GM12878 (cell line): ENCODE data around the gene NCR2. TPM values are rescaled to one million over a fixed set of nuclear protein-coding genes. Genes with fewer than 3 reads are reported as not detected.

Source experiments
- ATAC-seq: fragments of 200-7000 bp; cut with Tn5 transposase; 3 replicates; pipeline ENCODE4 v1.9.1; 2020; ENCODE audit warnings: mild to moderate bottlenecking, moderate library complexity
- BruUV-seq: library from RNA; stranded (reverse); fragments of 400-500 nt; replicated peaks from 2 replicates; lab custom pipeline; 2021; lab: Mats Ljungman, UMichigan
- CTCF ChIA-PET: fragments of 300-600 bp; sonication (Branson Sonifier 250); formaldehyde crosslinking; extraction: SDS; loops from one replicate; lab custom pipeline; 2021; ENCODE audit warnings: inconsistent platforms; lab: Yijun Ruan, JAX
- POLR2A ChIA-PET: fragments of 350-600 bp; formaldehyde crosslinking; extraction: SDS; loops from one replicate; lab custom pipeline; 2021; ENCODE audit warnings: inconsistent platforms; lab: Charles Lee
- RAD21 ChIA-PET: fragments of 300-600 bp; sonication (Branson Sonifier 250); formaldehyde crosslinking; loops from one replicate; lab custom pipeline; 2023; ENCODE audit warnings: antibody characterized with exemption; ENCODE audit not compliant: unreplicated experiment; lab: Charles Lee
- SMC1A ChIA-PET: fragments of 300-600 bp; sonication (Branson Sonifier 250); formaldehyde crosslinking; loops from one replicate; lab custom pipeline; 2023; ENCODE audit not compliant: unreplicated experiment, uncharacterized antibody; lab: Charles Lee
- DNase-seq: peaks from one replicate; pipeline ENCODE4 v3.0.0-alpha.2; 2011; ENCODE audit warnings: low read depth, low spot score
- FAIRE-seq: peaks from 3 replicates; lab custom pipeline; 2011; peaks lifted over from hg19 to GRCh38; lab: Jason Lieb, UNC
- H2AFZ ChIP-seq: 2 replicates; pipeline ENCODE4 v1.6.0; 2011; ENCODE audit warnings: low read depth, low read length, control low read depth; ENCODE audit not compliant: control insufficient read depth
- H3K27ac ChIP-seq: 2 replicates; pipeline ENCODE4 v1.5.1; 2011; ENCODE audit warnings: control low read depth; ENCODE audit not compliant: control insufficient read depth, insufficient read depth
- H3K27me3 ChIP-seq, 2 experiments: replicated peaks in 1 of 2; 2 replicates each; pipeline versions ENCODE4 v1.6.0 to v1.6.1; 2011; ENCODE audit warnings: low read length in 1 of 2; ENCODE audit not compliant: control insufficient read depth in 2 of 2, insufficient read depth in 2 of 2
- H3K36me3 ChIP-seq, 2 experiments: 2 replicates each; pipeline ENCODE4 v1.5.1; 2011; ENCODE audit warnings: low read length in 1 of 2; ENCODE audit not compliant: control insufficient read depth in 2 of 2, insufficient read depth in 2 of 2
- H3K4me1 ChIP-seq: 2 replicates; pipeline ENCODE4 v1.6.1; 2011; ENCODE audit warnings: mild to moderate bottlenecking, low read length, moderate library complexity, mixed read lengths; ENCODE audit not compliant: control insufficient read depth, insufficient read depth
- H3K4me2 ChIP-seq: 2 replicates; pipeline ENCODE4 v1.6.0; 2011; ENCODE audit warnings: control low read depth; ENCODE audit not compliant: control insufficient read depth, insufficient read depth
- H3K4me3 ChIP-seq: fragments of 200-600 bp; sonication (generic); 2 replicates; pipeline ENCODE4 v1.5.1; 2016
- H3K79me2 ChIP-seq: 2 replicates; pipeline ENCODE4 v1.6.0; 2011; ENCODE audit warnings: low read length; ENCODE audit not compliant: control insufficient read depth, insufficient read depth
- H3K9ac ChIP-seq: 2 replicates; pipeline ENCODE4 v1.8.0; 2011; ENCODE audit warnings: low read length, control low read depth, mixed read lengths; ENCODE audit not compliant: control insufficient read depth, insufficient read depth
- H3K9me3 ChIP-seq: replicated peaks from 3 replicates; pipeline ENCODE4 v1.5.1; 2011; ENCODE audit warnings: mild to moderate bottlenecking, low read length; ENCODE audit not compliant: control insufficient read depth, insufficient read depth
- H4K20me1 ChIP-seq: 2 replicates; pipeline ENCODE4 v1.6.0; 2011; ENCODE audit not compliant: control insufficient read depth, insufficient read depth
- DPF2 ChIP-seq: fragments of 450-650 bp; IDR thresholded peaks from 2 replicates; pipeline ENCODE4 v1.6.1; 2017; ENCODE audit warnings: mild to moderate bottlenecking
- ETV6 ChIP-seq, 2 experiments: fragments of 450-650 bp in 1 of 2; IDR thresholded peaks in 1 of 2; conservative IDR thresholded peaks in 1 of 2; 2 replicates each; pipeline ENCODE4 v1.6.1; 2014; ENCODE audit warnings: antibody characterized with exemption in 1 of 2, borderline replicate concordance in 1 of 2, low read depth in 1 of 2, mild to moderate bottlenecking in 1 of 2, moderate library complexity in 1 of 2
- EZH2 ChIP-seq: IDR thresholded peaks from 2 replicates; pipeline ENCODE4 v1.6.1; 2012; ENCODE audit warnings: low read depth, mild to moderate bottlenecking, control low read depth, inconsistent platforms, low read length, borderline replicate concordance; ENCODE audit not compliant: control insufficient read depth
- FOXK2 ChIP-seq: fragments of 450-650 bp; IDR thresholded peaks from 2 replicates; pipeline ENCODE4 v1.6.1; 2017; ENCODE audit warnings: mild to moderate bottlenecking, moderate library complexity
- MTA3 ChIP-seq: IDR thresholded peaks from 2 replicates; pipeline ENCODE4 v1.6.1; 2012; ENCODE audit warnings: low read length, inconsistent platforms, borderline replicate concordance
- NFIC ChIP-seq: IDR thresholded peaks from 2 replicates; pipeline ENCODE4 v1.6.1; 2012; ENCODE audit warnings: low read depth, mild to moderate bottlenecking, inconsistent platforms, low read length, moderate library complexity
- NFYB ChIP-seq: IDR thresholded peaks from 2 replicates; pipeline ENCODE4 v1.6.1; 2011; ENCODE audit warnings: low read depth, mild to moderate bottlenecking, low read length, improper control_type of control experiment, moderate library complexity; ENCODE audit not compliant: insufficient read depth
- RFX5 ChIP-seq: IDR thresholded peaks from 2 replicates; pipeline ENCODE4 v1.6.1; 2011; ENCODE audit warnings: low read depth, low read length, improper control_type of control experiment
- USF2 ChIP-seq: IDR thresholded peaks from 2 replicates; pipeline ENCODE4 v1.6.1; 2011; ENCODE audit warnings: low read depth, low read length, improper control_type of control experiment, borderline replicate concordance
- ZNF622 ChIP-seq: fragments of 450-650 bp; IDR thresholded peaks from 2 replicates; pipeline ENCODE4 v1.6.1; 2017; ENCODE audit warnings: mild to moderate bottlenecking, inconsistent platforms
- ZZZ3 ChIP-seq: IDR thresholded peaks from 2 replicates; pipeline ENCODE4 v1.6.1; 2011; ENCODE audit warnings: low read depth; ENCODE audit not compliant: control insufficient read depth, insufficient read length
- WGBS: methylation state at CpG from one replicate; pipeline ENCODE4 v1.1.6; 2016; ENCODE audit warnings: low lambda C conversion rate; ENCODE audit not compliant: insufficient replicate concordance, insufficient coverage; ENCODE audit errors: missing lambda C conversion rate; 5-methylcytosine and 5-hydroxymethylcytosine counted together
- in situ Hi-C: fragments of 300-500 bp; cut with MboI; formaldehyde crosslinking; loops from 9 replicates; pipeline ENCODE4 v1.14.3; 2018; ENCODE audit warnings: mixed read lengths
- intact Hi-C: fragments of 100-400 bp; cut with micrococcal nuclease; formaldehyde crosslinking; loops from one replicate; pipeline ENCODE4 v1.14.2; 2022; ENCODE audit not compliant: unreplicated experiment
- polyA plus RNA-seq, 11 experiments: library from polyadenylated mRNA; depleted of rRNA in 4 of 11; unstranded in 6 of 11; stranded (reverse) in 5 of 11; fragments of >200 nt; fragmentation: Nextera tagmentation in 4 of 11; fragmentation: Illumina TruSeq in 1 of 11; extraction: Ambion mirVana in 4 of 11; extraction: Trizol in 1 of 11; gene quantifications; 1 replicate in 1 of 11; 2 replicates in 10 of 11; pipeline versions ENCODE4 v1.2.1 to v1.2.3, GENCODE V29; 2011 to 2016; ENCODE audit warnings: inconsistent platforms in 2 of 11, missing spikeins in 2 of 11, low read depth in 1 of 11
- total RNA-seq, 4 experiments: library from RNA; depleted of rRNA in 3 of 4; stranded (reverse); fragments of >200 nt in 3 of 4; fragmentation: Illumina TruSeq in 1 of 4; extraction: Trizol in 1 of 4; gene quantifications; 2 replicates each; pipeline versions ENCODE4 v1.2.1 to v1.2.3, GENCODE V29; 2013 to 2021

The NCR2 gene
- total and polyA plus RNA-seq, 10 of the 15 experiments (the other 5 are each of a cell fraction or from before 2014, with no cell fraction given) = 0.21 to 0.53 TPM; not detected in 8

DNA sequence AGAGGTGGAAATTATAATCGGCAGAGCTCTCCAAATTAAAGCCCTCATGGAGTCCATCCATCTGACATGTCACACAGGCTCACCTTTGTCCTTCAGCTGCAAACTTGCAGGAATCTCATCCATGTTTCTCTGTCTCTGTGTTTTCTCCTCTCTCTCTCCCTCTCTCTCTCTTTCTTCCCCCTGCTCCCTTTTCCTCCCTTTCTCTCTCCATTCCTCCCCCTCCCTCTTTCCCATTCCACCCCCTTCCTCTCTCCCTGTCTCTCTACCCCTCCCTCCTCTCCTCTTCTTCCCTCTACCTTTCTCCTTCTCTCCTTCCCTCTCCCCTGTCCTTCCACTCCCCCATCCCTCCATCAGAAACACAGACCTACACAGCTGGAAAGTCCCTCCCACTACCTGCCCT lies 6.8 kb downstream of the NCR2 start:
- H3K27ac ChIP-seq = no peak overlapping the region
- SMC1A ChIA-PET = interaction anchor here (3.7 kb wide), 1 partner anchor 8 kb away, joined by 25 read pairs; the partner anchor contains the start of gene NCR2
- no peak overlapping the region for H3K4me3 ChIP-seq
- DNase-seq = no peak
- H4K20me1 ChIP-seq = no peaks in the 10 kb centered on the region
- in situ Hi-C loops = no loop called here
- 92% methylated on average over 1 of the region's 1 CpG for WGBS
- no peak for TF ChIP-seq ETV6 (conservative IDR thresholded peaks at IDR 0.05 in 1 of 2, IDR thresholded peaks at IDR 0.05 in 1 of 2; ENCODE audit: borderline replicate concordance in 1 of 2, low read depth in 1 of 2)
- no peak for TF ChIP-seq FOXK2
- TF ChIP-seq NFYB = no peak
- no peak for TF ChIP-seq ZNF622
- no peak for TF ChIP-seq NFIC
- no peak for TF ChIP-seq RFX5
- no peak for TF ChIP-seq DPF2
- TF ChIP-seq EZH2 = no peak
- no peak for TF ChIP-seq USF2
- no peak for TF ChIP-seq MTA3
- no peak for TF ChIP-seq ZZZ3
- no peak overlapping the region for H2AFZ ChIP-seq
- ATAC-seq = no peak
- no TSS peak for BruUV-seq
- peaks cover 0 to 3% of the 10 kb centered on the region in 2 experiments; a peak in 2 of 4 replicates for H3K27me3 ChIP-seq
- RAD21 ChIA-PET = interaction anchor here (0.6 to 4.4 kb wide), 2 partner anchors 9 to 24 kb away, joined by 3 to 23 read pairs; no protein-coding TSS in a partner anchor
- intact Hi-C loops = no loop called here
- H3K4me1 ChIP-seq = 0 out of 2 replicates have a peak, but pooled peaks cover 7% of the 10 kb centered on the region
- H3K9ac ChIP-seq = no peak overlapping the region
- H3K36me3 ChIP-seq = no peaks in the 10 kb centered on the region
- POLR2A ChIA-PET = interaction anchor here (3.4 kb wide), 1 partner anchor 7 kb away, joined by 15 read pairs; the partner anchor contains the start of gene NCR2
- CTCF ChIA-PET = interaction anchor here (1.4 kb wide), 1 partner anchor 8 kb away, joined by 3 read pairs; no protein-coding TSS in a partner anchor
- no peak for FAIRE-seq
- H3K79me2 ChIP-seq = no peaks in the 10 kb centered on the region
- no peak overlapping the region for H3K4me2 ChIP-seq
- no peaks in the 10 kb centered on the region; the same call in 2 of the 3 replicates for H3K9me3 ChIP-seq
